ENCODE measurements around the gene UFSP2.

The UFSP2 gene

GRCh38 chr4:185435466-185435865, 9.7 kb upstream of the UFSP2 start:
- no peak overlapping the region for H3K4me3 ChIP-seq (replicated peaks; ENCODE audit: insufficient read depth, low read length)
- peaks cover 7% of the 10 kb centered on the region for H3K27me3 ChIP-seq (ENCODE audit: insufficient read depth, poor library complexity, severe bottlenecking)
- no peak for DNase-seq (ENCODE audit: low read depth in 1 of 2, low spot score in 1 of 2)
- TF ChIP-seq POLR2AphosphoS5 (IDR thresholded peaks at IDR 0.05; ENCODE audit: low read depth) = no peak
- no peak for TF ChIP-seq GABPA (IDR thresholded peaks at IDR 0.05; ENCODE audit: low read depth)
- no peak for TF ChIP-seq REST (IDR thresholded peaks at IDR 0.05; ENCODE audit: insufficient replicate concordance, low read depth)
- H3K27ac ChIP-seq (replicated peaks) = no peak overlapping the region

- DNase-seq (ENCODE audit: low read depth in 1 of 2, low spot score in 1 of 2) = no peak
- Histone ChIP-seq H3K27ac (replicated peaks) (no peak overlapping the region), H3K27me3 (ENCODE audit: insufficient read depth, poor library complexity, severe bottlenecking) (peaks cover 3% of the 10 kb centered on the region), H3K4me3 (replicated peaks; ENCODE audit: insufficient read depth, low read length) (no peak overlapping the region)
- no peak for TF ChIP-seq POLR2AphosphoS5 (IDR thresholded peaks at IDR 0.05; ENCODE audit: low read depth)
These were observed 3.9 kb upstream of the UFSP2 start for GRCh38 chr4:185429660-185430059.

- no peak for DNase-seq (ENCODE audit: low read depth in 1 of 2, low spot score in 1 of 2)
- no peak overlapping the region for H3K27ac ChIP-seq (replicated peaks)
- no peak overlapping the region for H3K4me3 ChIP-seq (replicated peaks; ENCODE audit: insufficient read depth, low read length)
- TF ChIP-seq GABPA (IDR thresholded peaks at IDR 0.05; ENCODE audit: low read depth) (no peak), REST (IDR thresholded peaks at IDR 0.05; ENCODE audit: insufficient replicate concordance, low read depth) (no peak), POLR2AphosphoS5 (IDR thresholded peaks at IDR 0.05; ENCODE audit: low read depth) (no peak), CTCF (IDR thresholded peaks at IDR 0.05; ENCODE audit: insufficient read depth, low read length) (no peak), SPI1 (IDR thresholded peaks at IDR 0.05; ENCODE audit: borderline replicate concordance, low read depth) (no peak)
- H3K27me3 ChIP-seq (ENCODE audit: insufficient read depth, poor library complexity, severe bottlenecking) = peaks cover 3% of the 10 kb centered on the region
These were observed 1.4 kb upstream of the UFSP2 start for GRCh38 chr4:185426960-185427688.

- peak; percentile 16 to 18 for DNase-seq (ENCODE audit: low read depth in 1 of 2, low spot score in 1 of 2)
- TF ChIP-seq CTCF (IDR thresholded peaks at IDR 0.05; ENCODE audit: insufficient read depth, low read length) (no peak), POLR2AphosphoS5 (IDR thresholded peaks at IDR 0.05; ENCODE audit: low read depth) (no peak), GABPA (IDR thresholded peaks at IDR 0.05; ENCODE audit: low read depth) (no peak), SPI1 (IDR thresholded peaks at IDR 0.05; ENCODE audit: borderline replicate concordance, low read depth) (no peak; the same call in 1 of the 2 replicates), REST (IDR thresholded peaks at IDR 0.05; ENCODE audit: insufficient replicate concordance, low read depth) (no peak)
- peak overlapping the region; percentile 100 for H3K27ac ChIP-seq (replicated peaks)
- H3K27me3 ChIP-seq (ENCODE audit: insufficient read depth, poor library complexity, severe bottlenecking) = peaks cover 3% of the 10 kb centered on the region
- H3K4me3 ChIP-seq (replicated peaks; ENCODE audit: insufficient read depth, low read length) = peak overlapping the region; percentile 85
These were observed 688 bp downstream of the UFSP2 start for GRCh38 chr4:185424905-185425646.
